GM19099 (cell line): ENCODE data around the gene SPATS1.
A peak's percentile ranks its signal among the peaks of the same experiment; 100 is the strongest.

ENCODE experiments used
- POLR2A ChIP-seq: IDR thresholded peaks from 3 replicates; pipeline ENCODE4 v1.6.1; 2011; ENCODE audit warnings: low read depth; ENCODE audit not compliant: insufficient read length; ENCODE audit errors: extremely low read depth

Gene SPATS1

DNA sequence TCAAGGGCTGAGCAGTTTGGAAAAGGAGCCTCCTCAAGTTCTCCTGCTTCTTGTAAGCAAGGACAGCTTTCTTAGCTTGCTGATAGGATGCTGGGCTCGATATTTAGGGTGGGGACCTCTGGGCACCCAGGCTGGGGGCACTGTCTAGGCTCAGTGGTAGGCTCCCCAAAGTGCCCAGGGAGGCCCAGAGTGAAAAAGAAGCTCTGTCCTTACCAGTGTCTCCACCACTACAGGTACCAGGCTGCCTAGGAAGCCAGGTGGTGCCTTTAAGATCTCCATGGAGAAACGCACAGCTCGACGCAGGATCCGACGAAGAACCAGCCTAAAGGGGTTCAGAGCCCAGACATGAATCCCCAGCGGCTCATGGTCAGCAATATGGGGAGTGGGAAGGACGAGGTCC lies 35.7 kb upstream of the SPATS1 start:
- TF ChIP-seq POLR2A = no peak

DNA sequence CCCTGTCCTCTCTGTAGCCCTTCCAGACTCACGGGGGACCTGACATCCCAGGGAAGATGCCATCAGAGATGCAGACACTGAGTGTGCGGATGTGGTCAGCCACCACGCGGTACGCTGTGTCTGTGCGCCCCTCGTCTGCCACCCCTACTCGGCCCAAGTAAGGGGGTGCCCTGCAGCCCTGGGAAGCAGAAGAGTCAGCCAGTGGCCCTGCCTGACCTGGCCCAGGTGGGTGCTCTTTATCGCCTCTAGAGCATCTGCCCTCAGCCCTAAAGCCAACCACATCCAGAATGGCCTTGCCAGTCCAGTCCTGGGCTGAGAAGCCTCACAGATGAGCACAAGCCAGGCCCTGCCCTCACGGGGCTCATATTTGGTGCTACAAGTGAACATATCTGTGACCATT lies 35.2 kb upstream of the SPATS1 start:
- no peak for TF ChIP-seq POLR2A

DNA sequence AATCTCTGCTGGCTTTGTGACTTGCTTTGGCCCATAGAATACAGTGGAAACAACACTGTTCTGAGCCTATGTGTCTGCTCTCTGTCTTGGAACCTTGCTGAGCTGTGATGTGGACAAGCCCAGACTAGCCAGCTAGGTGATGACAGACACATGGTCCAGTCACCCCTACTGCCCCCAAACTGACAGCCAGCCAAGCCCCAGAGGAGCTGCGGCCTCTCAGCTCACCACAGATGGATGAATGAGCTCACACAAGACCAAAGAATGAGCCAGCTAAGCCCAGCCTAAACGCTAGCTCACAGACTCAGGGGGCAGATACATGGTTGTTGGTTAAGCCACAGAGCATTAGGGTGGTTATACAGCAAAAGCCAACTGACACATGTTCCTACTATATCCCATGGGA lies 33.4 kb upstream of the SPATS1 start:
- no peak for TF ChIP-seq POLR2A

DNA sequence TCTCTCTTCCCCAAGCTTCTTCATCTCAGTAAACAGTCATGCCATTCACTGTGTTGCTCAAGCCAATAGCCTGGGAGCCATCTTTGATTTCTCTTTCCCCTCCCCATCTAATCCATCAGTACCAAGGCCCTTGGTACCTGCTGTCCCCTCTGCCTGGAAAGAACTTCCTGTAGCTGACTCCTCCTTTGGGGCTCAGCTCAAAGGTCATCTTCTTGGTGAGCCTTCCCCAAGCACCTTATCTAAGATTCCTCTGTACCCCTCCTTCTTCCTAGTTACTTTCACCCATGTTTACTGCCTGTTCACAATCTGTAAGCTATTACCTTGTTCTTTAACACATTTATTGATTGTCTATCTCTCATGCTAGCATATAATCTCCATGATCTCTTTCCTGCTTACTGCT lies 32.8 kb upstream of the SPATS1 start:
- TF ChIP-seq POLR2A = no peak

DNA sequence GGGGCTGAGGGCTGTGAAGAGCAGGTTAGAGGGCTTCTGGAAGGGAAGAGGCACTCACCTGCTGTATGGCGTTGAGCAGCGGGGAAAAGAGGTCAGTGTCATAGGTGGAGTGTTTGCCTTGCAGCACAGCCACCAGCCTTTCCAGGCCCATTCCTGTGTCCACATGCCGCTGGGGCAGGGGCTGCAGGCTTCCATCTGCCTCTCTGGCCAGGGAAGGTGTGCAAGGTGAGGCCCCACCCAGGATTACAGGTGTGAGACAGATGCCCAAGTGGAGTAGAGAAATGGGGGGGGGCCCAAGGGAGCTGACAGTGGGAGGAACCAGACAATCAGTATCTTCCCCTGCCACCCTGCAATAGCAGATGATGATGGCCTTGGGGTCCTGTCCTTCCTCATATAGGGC lies 32.2 kb upstream of the SPATS1 start:
- TF ChIP-seq POLR2A = no peak

DNA sequence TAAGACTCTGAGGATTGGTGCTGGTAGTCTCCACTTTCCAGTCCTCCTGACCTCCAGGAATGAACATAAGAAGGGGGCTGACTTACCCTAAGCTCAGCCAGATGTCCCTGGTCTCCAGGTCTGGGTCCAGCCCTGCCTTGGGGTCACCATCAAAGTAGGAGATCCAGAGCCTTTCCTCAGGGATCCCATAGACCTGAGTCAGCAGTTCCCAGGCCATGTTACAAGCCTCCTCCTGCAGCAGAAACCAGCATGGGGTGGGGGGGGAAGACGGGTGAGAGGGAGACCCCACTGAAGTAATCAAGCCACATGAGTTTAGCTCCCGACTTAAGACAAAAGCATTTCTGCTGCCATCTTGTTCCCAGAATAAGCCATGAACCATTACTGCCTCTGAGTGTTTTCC lies 31.1 kb upstream of the SPATS1 start:
- TF ChIP-seq POLR2A = no peak

DNA sequence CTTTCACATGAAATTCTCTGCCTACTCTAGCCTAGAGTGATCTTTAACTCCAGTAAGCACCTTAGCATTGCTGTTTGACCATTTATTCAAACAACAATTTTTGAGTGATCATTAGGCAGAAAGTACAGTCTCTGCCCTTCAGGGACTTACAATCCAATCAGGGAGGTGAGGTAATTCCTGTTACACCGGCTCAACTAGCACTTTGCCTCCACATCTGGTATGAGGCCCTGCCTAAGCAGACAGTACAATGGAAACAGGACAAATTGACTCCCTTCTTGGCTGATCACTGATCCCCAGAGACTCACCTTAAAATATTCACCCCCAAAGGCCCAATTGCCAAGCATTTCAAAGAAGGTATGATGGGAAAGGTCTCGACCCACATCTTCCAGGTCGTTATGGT lies 30.7 kb upstream of the SPATS1 start:
- TF ChIP-seq POLR2A = no peak

DNA sequence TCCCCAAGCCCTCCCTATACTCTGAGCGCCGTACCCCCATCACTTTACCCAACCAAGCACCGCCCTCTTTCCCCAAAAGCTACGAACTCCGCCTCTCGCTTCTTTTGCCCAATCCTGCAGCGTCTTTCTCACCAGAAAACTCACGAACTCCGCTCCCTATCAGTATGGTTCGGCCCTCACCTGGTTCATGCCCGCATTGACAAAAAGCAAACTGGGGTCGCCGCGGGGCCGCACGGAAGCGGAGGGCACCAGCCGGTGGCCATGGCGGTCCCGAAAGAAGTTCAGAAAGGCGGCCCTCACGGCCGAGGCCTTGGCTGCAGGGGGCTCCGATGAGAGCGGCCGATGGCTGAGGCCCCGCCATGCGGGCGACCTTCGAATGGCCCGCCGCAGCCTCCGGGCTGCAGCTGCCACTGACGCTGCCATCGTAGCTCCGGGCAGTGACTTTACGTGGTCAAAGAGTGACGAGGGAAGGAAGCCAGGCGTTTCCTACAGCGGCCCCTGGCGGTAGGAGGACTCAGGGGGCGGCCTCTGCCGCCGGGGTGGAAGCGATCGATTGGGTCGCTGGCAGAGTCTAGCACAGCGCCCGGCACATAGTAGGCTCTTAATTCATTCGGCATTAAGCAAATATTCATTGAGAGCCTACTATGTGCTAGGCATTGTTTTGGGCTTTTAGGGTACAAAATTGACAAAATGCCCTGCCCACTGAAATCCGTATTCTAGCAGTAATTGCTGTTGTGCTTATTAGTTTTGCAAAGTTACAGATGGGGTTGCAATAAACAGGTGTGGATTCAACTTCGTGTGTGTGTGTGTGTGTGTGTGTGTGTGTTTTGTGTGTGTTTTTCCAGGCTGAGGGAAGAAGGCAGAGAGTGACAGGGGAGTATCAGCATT lies 29.3 kb upstream of the SPATS1 start, which contains the start of gene AARS2:
TSS of gene AARS2 (minus strand) at position 447 of the 888 bp plus-strand sequence. CDS start at position 423, 24 bp downstream.
- peak; percentile 97 for TF ChIP-seq POLR2A

DNA sequence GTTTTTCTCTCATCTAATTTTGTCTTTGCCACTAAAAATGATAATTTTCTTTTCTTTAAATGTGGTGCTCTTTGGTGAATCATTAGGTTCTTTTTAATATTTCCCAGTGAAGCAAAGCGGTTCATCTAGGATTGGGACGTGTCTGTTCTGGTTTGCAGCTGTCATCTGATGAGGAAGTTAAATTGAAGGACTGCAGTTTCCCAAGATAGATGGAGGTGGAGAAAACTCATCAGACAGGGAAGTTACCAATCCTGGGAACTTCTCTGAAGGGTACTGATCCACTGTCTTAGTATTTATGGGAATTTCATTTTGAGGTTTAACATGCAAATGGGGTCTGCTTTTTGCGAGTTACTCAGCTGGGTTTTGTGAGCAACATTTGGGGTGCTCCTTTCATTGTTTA lies 26.9 kb upstream of the SPATS1 start:
- no peak for TF ChIP-seq POLR2A

DNA sequence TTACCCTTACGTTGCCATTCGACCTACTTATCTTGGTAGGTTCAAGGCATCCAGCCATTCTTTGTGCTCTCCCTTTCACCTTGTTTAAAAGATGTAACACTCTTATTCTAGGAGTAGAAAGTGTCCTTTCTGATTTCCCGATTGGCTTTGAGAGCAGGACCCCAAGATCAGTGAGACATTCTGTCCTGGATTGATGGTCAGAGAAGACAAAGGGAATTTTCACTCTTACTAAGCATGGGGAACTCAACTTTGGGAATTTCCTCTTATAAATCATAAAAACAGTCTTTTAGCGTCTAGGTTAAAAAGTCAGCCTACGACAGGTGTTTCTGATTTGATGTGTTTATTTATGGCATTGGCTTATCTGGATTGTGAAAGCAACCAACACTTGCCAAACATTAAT lies 26.5 kb upstream of the SPATS1 start:
- TF ChIP-seq POLR2A = no peak

DNA sequence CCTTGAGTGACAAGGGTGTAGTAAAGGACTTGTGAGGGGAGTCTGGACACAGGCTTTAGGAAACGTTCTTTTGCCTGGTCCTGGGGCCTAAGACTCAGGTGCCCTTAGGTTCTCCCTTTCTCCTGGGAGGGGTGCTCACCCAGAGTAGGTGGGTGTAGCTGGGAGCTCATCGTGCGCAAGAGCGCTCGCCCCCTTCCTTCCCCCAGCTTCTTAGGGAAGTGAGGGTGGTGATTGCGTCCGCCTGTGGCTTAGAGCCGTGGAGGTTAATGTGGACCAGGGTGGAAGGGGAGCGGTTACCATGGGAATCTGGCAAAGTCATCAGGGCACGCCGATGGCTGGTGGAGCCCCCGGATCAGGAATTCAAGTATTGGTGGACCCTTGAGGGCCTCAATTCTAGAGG lies 26.0 kb upstream of the SPATS1 start:
- no peak for TF ChIP-seq POLR2A

DNA sequence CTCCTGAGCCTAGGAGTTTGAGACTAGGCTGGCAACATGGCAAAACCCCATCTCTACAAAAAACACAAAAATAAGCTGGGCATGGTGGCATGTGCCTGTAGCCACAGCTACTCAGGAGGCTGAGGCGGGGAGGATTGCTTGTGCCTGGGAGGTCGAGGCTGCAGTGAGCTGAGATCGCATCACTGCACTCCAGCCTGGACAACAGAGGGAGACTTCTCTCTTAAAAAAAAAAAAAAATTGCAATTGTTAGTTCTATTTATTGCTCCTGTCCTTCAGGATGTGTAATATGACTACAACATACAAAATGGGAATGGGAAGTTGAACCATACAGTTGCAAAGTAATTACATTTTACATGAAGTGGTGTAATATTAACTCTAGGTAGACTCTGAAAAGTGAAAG lies 21.2 kb upstream of the SPATS1 start:
- no peak for TF ChIP-seq POLR2A

DNA sequence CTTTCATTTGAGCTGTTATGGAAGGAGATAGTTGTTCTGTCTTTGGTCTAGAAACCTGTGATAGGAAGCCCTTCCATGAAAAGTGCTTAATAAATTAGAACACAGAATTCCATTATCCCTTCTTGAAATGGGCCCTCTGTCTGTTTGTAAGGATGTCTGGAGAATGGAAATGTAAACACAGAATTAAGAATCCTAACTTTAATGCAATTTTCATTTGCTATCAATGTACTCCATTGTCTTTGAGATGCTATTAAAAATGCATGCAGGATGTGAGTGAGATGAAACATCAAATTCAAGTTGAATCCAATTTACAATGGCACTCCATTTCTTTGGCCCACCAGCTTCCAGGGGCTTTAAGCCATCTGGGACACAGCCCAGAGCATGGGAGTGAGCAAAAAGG lies 15.4 kb upstream of the SPATS1 start:
- TF ChIP-seq POLR2A = no peak

DNA sequence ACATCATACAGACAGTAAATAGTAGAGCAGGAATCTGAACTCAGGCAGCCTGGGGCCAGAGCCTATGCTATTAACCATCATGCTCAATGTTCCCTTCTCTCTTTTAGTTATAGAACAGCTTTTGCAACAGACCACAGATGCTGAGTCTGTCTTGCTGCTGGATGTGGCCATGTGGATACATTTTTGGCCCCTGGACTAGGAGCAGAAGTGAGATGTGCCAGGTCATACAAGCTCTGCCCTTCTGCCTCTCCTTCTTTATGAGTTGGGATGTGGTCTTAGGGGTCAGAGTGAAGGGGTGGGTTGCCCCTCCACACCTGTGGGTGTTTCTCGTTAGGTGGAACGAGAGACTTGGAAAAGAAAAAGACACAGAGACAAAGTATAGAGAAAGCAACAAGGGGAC lies 14.7 kb upstream of the SPATS1 start:
- TF ChIP-seq POLR2A = no peak

DNA sequence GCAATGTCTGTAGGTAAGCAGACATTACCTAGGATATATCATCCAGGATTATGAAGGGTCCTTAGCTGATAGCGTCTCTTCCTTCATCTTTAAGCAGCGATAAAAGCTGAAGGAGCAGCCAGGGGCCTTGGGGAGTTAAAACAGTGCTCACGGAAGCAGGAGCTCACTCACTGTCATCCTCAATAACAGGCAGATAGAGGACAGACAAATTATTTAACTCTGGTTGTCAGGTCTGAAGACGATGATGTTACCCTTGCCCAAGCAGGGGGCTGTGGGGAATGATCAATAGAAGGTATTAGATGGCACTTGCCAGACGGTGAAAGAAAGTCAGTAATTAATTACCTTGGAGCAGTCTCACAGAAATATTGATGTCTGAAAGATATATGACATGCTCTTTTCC lies 12.6 kb upstream of the SPATS1 start:
- no peak for TF ChIP-seq POLR2A

DNA sequence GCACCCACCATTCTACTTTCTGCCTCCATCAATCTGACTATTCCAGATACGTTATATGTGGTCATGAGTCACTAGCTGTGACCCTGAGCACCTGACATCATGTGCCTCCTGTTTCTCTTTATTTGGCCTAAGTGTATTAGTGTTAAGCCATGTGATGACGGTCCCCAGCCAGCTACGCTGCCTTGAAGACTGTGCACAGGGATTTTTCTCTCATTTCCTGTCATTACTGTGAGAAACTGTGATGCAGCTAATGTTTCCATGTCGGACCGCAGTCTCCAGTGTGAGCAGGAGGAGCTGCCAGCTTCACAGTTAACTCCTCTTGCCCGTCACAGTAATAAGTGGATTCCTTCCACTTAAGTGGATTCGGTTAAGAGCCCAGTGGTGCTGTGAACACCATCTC lies 9.9 kb upstream of the SPATS1 start:
- TF ChIP-seq POLR2A = no peak
